IMR-90 (cell line): ENCODE measurements around the gene ONECUT1. TPM values are rescaled to one million over a fixed set of nuclear protein-coding genes. Genes with fewer than 3 reads are reported as not detected.
A peak's percentile ranks its signal among the peaks of the same experiment; 100 is the strongest.

ENCODE experiments used
- ATAC-seq: fragments of 200-7000 bp; cut with Tn5 transposase; 2 replicates; pipeline ENCODE4 v1.9.1; 2020; ENCODE audit warnings: low read depth, mild to moderate bottlenecking, moderate library complexity
- BruUV-seq: library from RNA; stranded (reverse); fragments of 400-500 nt; replicated peaks from 2 replicates; lab custom pipeline; 2021; lab: Mats Ljungman, UMichigan
- CTCF ChIA-PET: fragments of 300-600 bp; formaldehyde crosslinking; extraction: SDS; loops from one replicate; lab custom pipeline; 2021; ENCODE audit warnings: antibody characterized with exemption; lab: Yijun Ruan, JAX
- POLR2A ChIA-PET: fragments of 300-600 bp; sonication (Branson Sonifier 250); formaldehyde crosslinking; loops from one replicate; lab custom pipeline; 2022; ENCODE audit warnings: antibody characterized with exemption; ENCODE audit not compliant: unreplicated experiment; lab: Charles Lee
- DNase-seq: peaks from one replicate; pipeline ENCODE4 v3.0.0; 2013
- H2AFZ ChIP-seq: replicated peaks from 2 replicates; pipeline ENCODE3; 2013; ENCODE audit warnings: low read length, mild to moderate bottlenecking; ENCODE audit not compliant: poor library complexity
- H2AK5ac ChIP-seq: 2 replicates; pipeline ENCODE4 v1.6.1; 2013; ENCODE audit warnings: low read depth, low read length, inconsistent platforms
- H2AK9ac ChIP-seq: replicated peaks from 2 replicates; pipeline ENCODE3; 2013; ENCODE audit warnings: mild to moderate bottlenecking, low read depth, low read length, moderate library complexity; ENCODE audit not compliant: poor library complexity
- H2BK120ac ChIP-seq: 2 replicates; pipeline ENCODE4 v1.6.1; 2013; ENCODE audit warnings: low read depth, low read length, inconsistent platforms
- H2BK15ac ChIP-seq: 3 replicates; pipeline ENCODE4 v1.6.1; 2013; ENCODE audit warnings: low read depth, low read length, inconsistent platforms
- H2BK20ac ChIP-seq: 2 replicates; pipeline ENCODE4 v1.6.1; 2013; ENCODE audit warnings: low read depth, mild to moderate bottlenecking, inconsistent platforms, low read length, moderate library complexity
- H2BK5ac ChIP-seq: 2 replicates; pipeline ENCODE4 v1.6.1; 2013; ENCODE audit warnings: mild to moderate bottlenecking, low read depth, low read length, inconsistent platforms; ENCODE audit not compliant: poor library complexity, severe bottlenecking
- H3K14ac ChIP-seq: replicated peaks from 2 replicates; pipeline ENCODE4 v1.6.1; 2013; ENCODE audit warnings: low read depth, low read length, inconsistent platforms
- H3K18ac ChIP-seq: 2 replicates; pipeline ENCODE4 v1.6.1; 2013; ENCODE audit warnings: low read depth, low read length, control low read depth
- H3K23ac ChIP-seq: 2 replicates; pipeline ENCODE4 v1.6.1; 2013; ENCODE audit warnings: low read depth, low read length, inconsistent platforms
- H3K27ac ChIP-seq: 2 replicates; pipeline ENCODE4 v1.5.1; 2013; ENCODE audit warnings: mild to moderate bottlenecking, control low read depth, low read length; ENCODE audit not compliant: insufficient read depth
- H3K27me3 ChIP-seq: 2 replicates; pipeline ENCODE4 v1.6.1; 2013; ENCODE audit warnings: low read length; ENCODE audit not compliant: control insufficient read depth, insufficient read depth
- H3K36me3 ChIP-seq: 2 replicates; pipeline ENCODE4 v1.6.1; 2013; ENCODE audit warnings: low read length, mixed read lengths; ENCODE audit not compliant: control insufficient read depth, insufficient read depth
- H3K4ac ChIP-seq: 2 replicates; pipeline ENCODE4 v1.6.1; 2013; ENCODE audit warnings: low read depth, low read length, inconsistent platforms
- H3K4me1 ChIP-seq: 2 replicates; pipeline ENCODE4 v1.6.1; 2013; ENCODE audit warnings: low read length, mixed read lengths; ENCODE audit not compliant: control insufficient read depth, insufficient read depth
- H3K4me2 ChIP-seq: 2 replicates; pipeline ENCODE4 v1.6.1; 2013; ENCODE audit warnings: low read depth, mild to moderate bottlenecking, control low read depth, low read length, moderate library complexity
- H3K4me3 ChIP-seq: 2 replicates; pipeline ENCODE4 v1.5.1; 2013; ENCODE audit warnings: low read depth, mild to moderate bottlenecking, control low read depth, low read length, moderate library complexity; ENCODE audit not compliant: insufficient read depth
- H3K56ac ChIP-seq: 2 replicates; pipeline ENCODE4 v1.6.1; 2013; ENCODE audit warnings: low read length, inconsistent platforms; ENCODE audit not compliant: insufficient read depth; ENCODE audit errors: extremely low read depth
- H3K79me1 ChIP-seq, 2 experiments: 2 replicates each; pipeline ENCODE4 v1.6.1; 2013; ENCODE audit warnings: low read length in 2 of 2, inconsistent platforms in 1 of 2, low read depth in 1 of 2
- H3K9ac ChIP-seq: 2 replicates; pipeline ENCODE4 v1.6.1; 2013; ENCODE audit warnings: low read depth, low read length, control low read depth
- H3K9me1 ChIP-seq: 2 replicates; pipeline ENCODE4 v1.6.1; 2013; ENCODE audit warnings: low read length, inconsistent platforms; ENCODE audit not compliant: insufficient read depth
- H3K9me3 ChIP-seq: 2 replicates; pipeline ENCODE4 v1.6.1; 2013; ENCODE audit warnings: low read length; ENCODE audit not compliant: control insufficient read depth, insufficient read depth
- H4K20me1 ChIP-seq: 2 replicates; pipeline ENCODE4 v1.6.1; 2013; ENCODE audit warnings: low read length, inconsistent platforms; ENCODE audit not compliant: insufficient read depth
- H4K5ac ChIP-seq: 2 replicates; pipeline ENCODE4 v1.6.1; 2013; ENCODE audit warnings: mild to moderate bottlenecking, low read depth, low read length, control low read depth
- H4K8ac ChIP-seq, 2 experiments: 2 replicates each; pipeline ENCODE4 v1.6.1; 2013; ENCODE audit warnings: low read depth in 2 of 2, low read length in 2 of 2, control low read depth in 1 of 2, inconsistent platforms in 1 of 2
- H4K91ac ChIP-seq: 2 replicates; pipeline ENCODE4 v1.6.1; 2013; ENCODE audit warnings: low read depth, low read length, inconsistent platforms; ENCODE audit not compliant: insufficient read depth
- BHLHE40 ChIP-seq: fragments of 150-350 bp; IDR thresholded peaks from 2 replicates; pipeline ENCODE4 v1.6.1; 2016; ENCODE audit warnings: mild to moderate bottlenecking, low read depth, low read length
- CEBPB ChIP-seq: IDR thresholded peaks from 2 replicates; pipeline ENCODE4 v1.6.1; 2012; ENCODE audit warnings: low read depth, low read length, improper control_type of control experiment
- CHD1 ChIP-seq: IDR thresholded peaks from 2 replicates; pipeline ENCODE4 v1.6.1; 2012; ENCODE audit warnings: low read depth, low read length, improper control_type of control experiment
- CTCF ChIP-seq: conservative IDR thresholded peaks from 2 replicates; pipeline ENCODE4 v1.5.1; 2012; ENCODE audit warnings: mild to moderate bottlenecking, low read depth, low read length, improper control_type of control experiment
- ELK1 ChIP-seq: fragments of 150-350 bp; IDR thresholded peaks from 2 replicates; pipeline ENCODE4 v1.6.1; 2016; ENCODE audit warnings: low read depth, mild to moderate bottlenecking, low read length, moderate library complexity, borderline replicate concordance
- MXI1 ChIP-seq: IDR thresholded peaks from 2 replicates; pipeline ENCODE4 v1.6.1; 2012; ENCODE audit warnings: low read depth, mild to moderate bottlenecking, low read length, moderate library complexity, borderline replicate concordance
- RAD21 ChIP-seq: IDR thresholded peaks from 2 replicates; pipeline ENCODE4 v1.6.1; 2012; ENCODE audit warnings: low read length, improper control_type of control experiment
- SMC3 ChIP-seq: fragments of 150-350 bp; IDR thresholded peaks from 2 replicates; pipeline ENCODE4 v1.6.1; 2016; ENCODE audit warnings: low read depth, mild to moderate bottlenecking, antibody characterized with exemption, low read length, moderate library complexity
- WGBS, 2 experiments: methylation state at CpG; one replicate each; pipeline versions ENCODE4 v1.1.5 to v1.1.7; 2013; ENCODE audit warnings: missing lambda C conversion rate in 2 of 2; ENCODE audit not compliant: insufficient read length in 1 of 2; ENCODE audit errors: extremely low coverage in 2 of 2; 5-methylcytosine and 5-hydroxymethylcytosine counted together
- dilution Hi-C: fragments of 300-500 bp; cut with HindIII; formaldehyde crosslinking; loops from one replicate; pipeline ENCODE4 v1.14.3; 2018; ENCODE audit warnings: low sequenced_read_pairs; ENCODE audit not compliant: unreplicated experiment
- in situ Hi-C: fragments of 300-500 bp; cut with MboI; formaldehyde crosslinking; loops from 3 replicates; pipeline ENCODE4 v1.14.3; 2019; ENCODE audit warnings: low sequenced_read_pairs, inconsistent platforms, mixed read lengths
- intact Hi-C: fragments of 100-400 bp; cut with micrococcal nuclease; formaldehyde crosslinking; loops from 2 replicates; pipeline ENCODE4 v1.10.0; 2022
- polyA plus RNA-seq, 3 experiments: library from polyadenylated mRNA; depleted of rRNA; stranded (reverse); fragments of >200 nt; gene quantifications; 2 replicates each; pipeline ENCODE4 v1.2.3, GENCODE V29; 2012; ENCODE audit warnings: low replicate concordance in 1 of 3
- total RNA-seq: library from RNA; depleted of rRNA; stranded (reverse); fragments of >200 nt; gene quantifications from 2 replicates; pipeline ENCODE4 v1.2.3, GENCODE V29; 2012

The ONECUT1 gene
- total and polyA plus RNA-seq, 2 of the 4 experiments (the other 2 are of a cell fraction): not detected

GRCh38 chr15:52735231-52736089 is 54.7 kb downstream of the ONECUT1 start:
- dilution Hi-C loops (no loop called here), intact Hi-C loops (loop anchor here (1.0 to 10.0 kb wide), 5 partner anchors 57 to 553 kb away; partner anchors contain the start of genes ARPP19, ATOSA and MYO5A), in situ Hi-C loops (loop anchor here (10.0 kb wide), 1 partner anchor 401 kb away; no protein-coding TSS in a partner anchor)
- H3K9me1 ChIP-seq: no peaks in the 10 kb centered on the region
- no peaks in the 10 kb centered on the region for H4K20me1 ChIP-seq
- H3K14ac ChIP-seq: no peak overlapping the region
- H3K4me3 ChIP-seq: no peak overlapping the region
- H3K4me1 ChIP-seq: no peaks in the 10 kb centered on the region
- no peak overlapping the region for H2AFZ ChIP-seq
- H4K8ac ChIP-seq: no peak overlapping the region
- POLR2A ChIA-PET: no interaction called here
- H2BK120ac ChIP-seq: no peak overlapping the region
- no peak overlapping the region for H3K56ac ChIP-seq
- no peak overlapping the region for H3K18ac ChIP-seq
- WGBS, 2 experiments: no CpG with 5 or more reads among the region's 4 CpGs
- H4K5ac ChIP-seq: no peak overlapping the region
- no peak overlapping the region for H3K4me2 ChIP-seq
- H4K91ac ChIP-seq: no peak overlapping the region
- no peak overlapping the region for H2AK9ac ChIP-seq
- ATAC-seq (peak; percentile 89), DNase-seq (peak; percentile 71)
- no peaks in the 10 kb centered on the region for H3K79me1 ChIP-seq
- CTCF ChIA-PET: interaction anchor here (0.6 kb wide), 3 partner anchors 20 to 409 kb away, joined by 3 read pairs; no protein-coding TSS in a partner anchor
- no peak overlapping the region for H2BK20ac ChIP-seq
- H3K4ac ChIP-seq: no peak overlapping the region
- TF ChIP-seq CHD1 (no peak), RAD21 (peak; percentile 94), CTCF (peak; percentile 84), SMC3 (peak; percentile 82), CEBPB (0 out of 2 replicates have a peak, but pooled peaks have one; percentile 2), ELK1 (no peak), BHLHE40 (no peak), MXI1 (no peak)
- H3K27ac ChIP-seq: no peak overlapping the region
- H3K27me3 ChIP-seq: no peaks in the 10 kb centered on the region; the same call in 1 of the 2 replicates
- H3K36me3 ChIP-seq: no peaks in the 10 kb centered on the region
- no peak overlapping the region for H2BK15ac ChIP-seq
- no peak overlapping the region for H3K23ac ChIP-seq
- H2BK5ac ChIP-seq: no peak overlapping the region
- no peak overlapping the region for H2AK5ac ChIP-seq
- no TSS peak for BruUV-seq
- H3K9ac ChIP-seq: no peak overlapping the region
- no peaks in the 10 kb centered on the region for H3K9me3 ChIP-seq
